Erythroblast (primary cell): ENCODE results near the gene SAMSN1.

ENCODE experiments used
- GATA1 ChIP-seq: IDR thresholded peaks from 2 replicates; pipeline ENCODE4 v1.6.1; 2011; ENCODE audit warnings: low read depth, mild to moderate bottlenecking, control low read depth, low read length, moderate library complexity
- POLR2A ChIP-seq: IDR thresholded peaks from 2 replicates; pipeline ENCODE4 v1.6.1; 2011; ENCODE audit warnings: mild to moderate bottlenecking, low read length

- TF ChIP-seq POLR2A (no peak), GATA1 (no peak)
Measured at GRCh38 chr21:14513804-14514203, 32.3 kb downstream of the SAMSN1 start.
